CD4-positive, alpha-beta T cell treated with Interleukin-15 for 1 hour (primary cell): Measurements from ENCODE around the gene CADM2.

Experiments
- DNase-seq: peaks from one replicate; pipeline ENCODE4 v3.0.0-alpha.2; 2020

The CADM2 gene

DNA sequence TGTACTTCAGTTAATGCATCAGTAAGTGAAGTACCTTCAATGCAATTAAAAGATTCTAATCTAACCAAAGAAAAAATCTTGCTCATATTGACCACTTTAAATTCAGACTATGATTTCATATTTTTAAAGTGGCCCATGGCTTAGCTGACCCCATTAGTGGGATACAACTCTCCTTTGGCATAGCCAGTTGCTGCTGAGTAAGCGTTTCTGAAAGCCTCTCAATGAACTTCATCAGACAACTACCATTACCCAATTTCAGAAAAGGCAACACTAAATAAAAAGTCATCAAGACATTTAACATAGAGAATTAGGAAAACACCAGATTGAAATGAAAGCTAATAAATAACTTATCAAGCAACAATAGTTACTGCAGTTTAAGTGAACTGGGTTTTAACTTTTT is 27.0 kb downstream of the CADM2 start:
- no peak for DNase-seq

DNA sequence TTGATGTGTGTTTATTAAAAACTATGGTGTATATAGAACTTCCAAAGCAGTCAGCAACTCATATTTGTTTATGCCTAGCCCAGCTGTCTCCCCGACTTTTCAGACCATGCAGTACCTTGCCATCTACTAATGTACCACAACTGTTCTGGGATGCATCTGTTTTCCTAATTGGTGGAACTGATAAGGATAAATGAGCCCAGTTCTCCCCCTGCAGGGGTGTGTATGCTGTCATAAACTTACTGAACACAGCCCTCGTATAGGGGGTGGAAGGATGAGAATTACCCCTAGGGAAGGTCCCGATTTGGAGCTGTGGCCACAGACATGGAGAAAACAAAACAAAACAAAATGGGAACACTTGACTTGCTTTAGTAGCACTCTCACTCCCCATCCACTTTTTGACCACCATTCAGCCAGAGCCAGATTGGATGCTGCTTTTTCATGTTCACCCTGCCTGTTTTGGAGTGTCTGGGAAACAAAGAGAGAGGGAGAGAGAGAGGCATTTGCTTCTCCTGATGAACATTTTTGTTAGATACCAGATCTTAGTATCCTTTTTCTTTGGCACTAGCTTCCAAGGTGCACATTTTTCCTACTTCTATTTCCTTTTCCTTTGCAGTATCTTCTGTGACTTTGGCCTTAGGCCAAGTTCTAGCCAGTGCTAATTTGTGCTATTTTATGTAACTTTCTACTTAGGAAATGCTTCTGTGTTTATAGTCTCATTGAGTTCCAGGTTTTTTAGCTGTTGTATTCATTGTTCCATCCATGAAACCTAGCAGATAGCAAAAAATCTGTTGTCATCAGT is 29.1 kb downstream of the CADM2 start:
- no peak for DNase-seq

DNA sequence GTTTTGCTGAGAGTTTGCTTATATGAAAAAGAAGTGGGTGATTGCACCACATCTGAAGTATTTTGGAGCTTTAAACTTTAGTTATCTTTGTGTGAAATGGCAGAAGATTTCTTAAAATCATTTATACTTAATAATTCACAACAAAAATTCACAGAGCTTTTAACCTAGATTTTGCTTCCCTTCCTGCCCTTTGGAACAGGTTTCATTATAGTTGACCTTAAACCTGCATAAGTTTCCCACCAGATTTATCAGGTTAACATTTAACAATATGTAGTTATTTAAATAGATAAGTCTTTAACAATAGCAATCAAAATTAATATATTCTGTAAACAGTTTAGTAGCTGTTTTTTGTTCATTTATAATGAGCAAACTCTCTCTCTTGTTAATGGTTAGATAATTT is 30.3 kb downstream of the CADM2 start:
- DNase-seq = no peak

DNA sequence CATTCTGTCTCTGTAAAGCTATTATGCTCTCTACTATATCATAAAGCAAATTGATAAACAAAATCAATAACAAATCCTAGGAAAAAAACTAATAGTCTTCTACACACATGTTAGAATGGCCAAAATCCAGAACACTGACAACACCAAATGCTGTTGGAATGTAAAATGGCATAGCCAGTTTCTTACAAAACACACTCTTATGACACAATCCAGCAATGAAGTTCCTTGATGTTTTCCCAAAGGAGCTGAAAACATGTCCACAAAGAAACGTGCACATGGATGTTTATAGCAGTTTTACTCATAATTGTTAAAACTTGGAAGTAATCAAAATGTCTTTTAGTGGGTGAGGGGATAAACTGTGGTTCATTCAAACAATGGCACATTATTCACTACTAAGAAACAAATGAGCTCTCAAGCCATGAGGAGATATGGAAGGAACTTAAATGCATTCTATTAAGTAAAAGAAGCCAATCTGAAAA is 32.7 kb downstream of the CADM2 start:
- no peak for DNase-seq

DNA sequence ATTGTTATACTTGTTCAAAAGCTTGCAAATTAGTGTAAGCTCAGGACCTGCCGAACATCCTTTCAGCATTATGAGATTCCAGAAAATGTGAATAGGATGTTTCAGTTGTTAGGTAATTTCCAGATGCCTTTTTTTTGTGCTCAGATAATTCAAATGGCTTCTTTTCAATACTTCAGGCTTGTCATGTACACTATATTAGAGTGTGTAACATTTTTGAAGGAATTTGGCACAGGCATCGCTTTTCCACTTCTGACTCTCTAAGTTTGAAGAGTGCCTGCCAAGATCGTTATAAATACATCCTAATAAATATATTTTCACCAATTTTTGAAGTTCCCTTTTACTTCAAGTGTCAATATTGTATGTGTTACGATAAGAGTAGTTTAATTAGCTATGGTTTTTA is 35.2 kb downstream of the CADM2 start:
- no peak for DNase-seq

DNA sequence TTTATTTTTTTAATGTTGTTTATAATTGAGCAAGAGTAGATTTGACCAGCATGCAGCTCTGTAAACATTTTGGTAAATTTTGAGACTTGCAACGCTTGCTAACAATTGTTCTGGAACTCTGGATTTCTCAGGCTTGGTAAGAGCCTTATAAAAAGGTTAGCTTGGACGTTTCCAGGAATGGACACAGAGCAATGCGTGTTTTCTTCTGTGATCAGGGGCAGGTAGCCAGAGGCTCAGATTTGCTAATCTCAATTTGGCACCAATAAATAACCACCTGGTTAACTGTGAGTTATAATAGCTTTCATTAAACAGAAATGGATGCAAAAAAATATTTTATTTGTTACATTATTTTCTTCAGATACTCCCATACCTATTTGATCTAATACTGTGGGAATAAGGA is 39.8 kb downstream of the CADM2 start:
- DNase-seq = no peak

DNA sequence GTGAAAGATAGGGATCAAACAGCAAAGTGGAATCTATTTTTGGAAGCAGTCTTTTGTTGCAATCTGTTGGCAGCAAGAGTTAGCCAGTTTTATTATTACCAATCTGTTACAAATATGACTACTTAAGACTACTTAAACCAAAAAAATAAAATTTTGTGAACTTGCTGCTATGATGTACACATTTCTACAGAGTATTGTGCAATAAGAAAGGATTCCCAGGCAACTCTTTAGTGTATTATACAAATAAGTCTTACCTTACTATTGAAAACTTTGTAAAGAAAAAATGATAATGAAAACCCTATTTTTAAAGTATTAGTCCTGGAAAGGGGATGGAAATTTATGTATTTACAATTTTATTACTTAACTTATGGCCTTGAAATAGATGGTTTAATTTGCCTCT is 44.7 kb downstream of the CADM2 start:
- no peak for DNase-seq

DNA sequence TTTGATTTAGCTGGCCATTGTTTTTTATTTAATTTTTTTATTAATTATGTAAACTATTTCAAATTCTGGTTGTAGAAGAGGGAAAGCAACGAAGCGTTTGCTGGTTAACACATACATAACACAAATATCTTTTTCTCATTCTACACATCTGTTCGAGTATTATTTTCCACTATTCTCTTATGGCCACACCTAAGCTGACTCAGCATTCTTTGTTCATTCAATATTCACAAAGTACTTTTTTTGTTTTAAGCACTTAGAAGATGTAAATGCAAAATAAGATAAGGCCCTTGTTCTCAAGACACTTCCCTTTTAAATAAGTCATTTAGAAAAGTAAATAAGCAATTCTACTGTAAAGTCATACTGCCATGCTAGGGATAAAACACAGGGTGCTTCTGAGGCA is 45.4 kb downstream of the CADM2 start:
- DNase-seq = no peak

DNA sequence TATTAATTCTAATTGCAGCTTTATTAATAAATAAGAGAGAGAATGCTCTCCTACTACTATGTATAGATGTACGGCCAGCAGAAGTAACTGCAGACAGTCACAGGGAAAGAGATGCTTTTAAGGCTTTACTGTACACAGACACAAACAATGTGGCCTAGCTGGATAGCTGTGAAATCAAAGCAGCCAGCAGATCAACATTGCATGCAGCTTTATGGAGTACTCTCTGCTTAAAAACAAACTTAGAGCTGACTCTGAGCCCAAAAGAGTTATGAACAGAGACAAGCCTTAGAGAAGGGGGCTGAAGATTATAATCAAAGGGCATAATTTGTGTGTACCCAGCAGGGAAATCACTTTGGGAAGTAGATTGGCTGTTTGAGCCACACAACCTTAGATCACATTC is 47.2 kb downstream of the CADM2 start:
- no peak for DNase-seq

DNA sequence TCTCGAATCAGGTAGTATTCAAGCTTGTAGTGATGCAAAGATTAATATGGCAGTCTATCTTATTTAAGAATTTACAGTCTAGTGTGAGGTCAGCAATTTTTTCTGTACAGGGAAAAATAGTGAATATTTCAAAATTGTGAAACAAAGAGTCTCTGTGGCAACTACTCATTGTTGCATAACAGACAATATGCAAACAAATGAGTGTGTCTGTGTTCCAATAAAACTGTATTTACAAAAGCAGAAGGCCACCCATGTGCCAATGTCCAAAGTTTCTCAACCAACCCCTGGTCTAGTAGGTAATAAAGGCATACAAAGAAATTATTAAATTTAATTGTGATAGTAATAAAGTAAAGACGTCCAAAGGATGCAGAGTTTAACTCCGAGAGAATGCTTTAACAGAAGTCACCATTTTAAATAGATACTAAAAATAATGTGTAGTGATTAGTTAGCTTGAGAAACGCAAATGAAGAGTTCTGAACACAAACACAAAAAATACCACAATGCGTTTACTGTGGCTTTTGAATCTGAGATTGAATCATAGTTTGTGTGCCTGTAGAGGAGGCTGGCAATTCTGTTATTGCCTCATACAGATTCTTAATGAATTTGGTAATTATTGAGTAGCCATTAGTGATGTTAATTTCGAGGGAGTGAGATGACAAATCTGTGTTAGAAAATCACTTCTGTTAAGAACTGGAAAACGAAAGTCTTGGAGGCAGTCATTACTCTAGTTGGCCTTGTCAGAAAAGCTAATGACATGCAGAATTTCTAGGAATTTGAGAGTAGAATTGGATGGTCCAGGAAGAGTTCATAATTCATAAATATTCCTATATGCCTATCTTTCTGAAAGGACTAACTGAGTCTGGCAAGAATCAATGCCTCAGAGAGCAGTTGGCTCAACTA is 48.7 kb downstream of the CADM2 start:
- no peak for DNase-seq

DNA sequence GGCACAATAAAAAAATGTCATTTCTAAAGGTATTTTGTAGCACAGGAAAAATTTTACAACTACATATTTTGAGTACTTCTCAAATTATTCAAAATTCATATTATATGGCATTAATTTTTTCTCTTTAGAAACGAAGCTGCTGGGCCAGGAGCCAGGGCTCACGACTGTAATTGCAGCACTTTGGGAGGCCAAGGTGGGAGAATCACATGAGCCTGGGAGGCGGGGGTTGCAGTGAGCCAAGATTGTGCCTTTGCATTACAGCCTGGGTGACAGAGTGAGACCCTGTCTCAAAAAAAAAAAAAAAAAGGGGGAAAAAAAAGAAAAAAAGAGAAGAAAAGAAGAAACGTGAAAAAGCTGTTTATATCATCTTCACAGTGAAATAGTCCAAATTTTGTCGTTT is 62.0 kb downstream of the CADM2 start:
- DNase-seq = no peak

DNA sequence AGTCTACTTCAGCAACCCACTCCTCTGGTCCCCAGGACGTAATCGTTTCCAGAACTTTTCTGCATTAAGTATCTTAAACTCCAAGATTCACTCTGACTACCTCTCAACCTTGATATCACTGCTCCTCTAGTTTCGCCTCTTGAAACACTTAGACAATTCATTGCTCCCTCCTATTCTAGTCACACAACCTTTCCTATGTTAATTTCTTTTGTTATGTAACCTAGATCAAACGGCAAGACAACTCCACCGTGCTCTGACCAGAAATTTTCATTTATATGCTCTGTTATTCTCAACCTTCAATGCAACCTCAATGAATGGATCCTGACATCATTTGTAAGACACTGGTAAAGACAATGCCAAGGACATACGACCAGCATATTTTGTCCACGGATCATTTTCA is 71.3 kb downstream of the CADM2 start:
- no peak for DNase-seq

DNA sequence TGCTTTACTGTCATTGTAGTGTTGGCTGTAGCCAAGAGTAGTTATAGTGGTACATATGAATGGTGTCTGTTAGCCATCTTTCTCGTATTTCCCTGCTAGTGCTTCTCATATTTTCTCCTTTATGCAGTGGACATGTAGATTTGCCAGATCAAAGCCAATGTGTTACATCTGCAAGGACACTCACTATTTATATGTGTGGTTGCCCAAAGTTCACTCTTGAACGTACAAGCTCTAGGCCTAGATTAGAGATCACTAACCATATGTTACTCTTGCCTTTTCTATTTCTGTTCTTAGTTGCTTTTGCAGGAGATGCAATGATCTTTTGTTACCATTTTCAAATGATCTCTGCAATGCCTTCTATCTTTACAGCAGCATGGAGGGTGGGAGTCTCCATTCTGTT is 78.4 kb downstream of the CADM2 start:
- DNase-seq = no peak

DNA sequence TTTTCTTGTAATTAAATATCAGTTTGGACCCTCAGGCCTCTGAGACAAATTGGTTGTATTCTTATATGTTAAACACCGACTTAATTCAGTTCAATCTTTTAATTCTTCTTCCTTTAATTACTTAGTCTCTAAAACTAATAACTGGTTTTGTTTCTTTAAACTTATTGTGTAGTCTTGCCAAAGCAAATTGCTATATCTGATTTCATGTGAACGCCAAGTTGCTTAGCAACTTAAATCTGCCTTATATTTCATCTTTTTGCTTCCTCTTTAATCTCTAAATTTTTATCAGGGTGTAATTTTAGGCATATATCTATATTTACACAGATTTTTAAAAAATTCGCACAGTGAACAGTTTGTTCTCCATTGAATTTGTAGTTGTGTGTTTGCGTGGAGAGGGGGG is 82.2 kb downstream of the CADM2 start:
- DNase-seq = no peak

DNA sequence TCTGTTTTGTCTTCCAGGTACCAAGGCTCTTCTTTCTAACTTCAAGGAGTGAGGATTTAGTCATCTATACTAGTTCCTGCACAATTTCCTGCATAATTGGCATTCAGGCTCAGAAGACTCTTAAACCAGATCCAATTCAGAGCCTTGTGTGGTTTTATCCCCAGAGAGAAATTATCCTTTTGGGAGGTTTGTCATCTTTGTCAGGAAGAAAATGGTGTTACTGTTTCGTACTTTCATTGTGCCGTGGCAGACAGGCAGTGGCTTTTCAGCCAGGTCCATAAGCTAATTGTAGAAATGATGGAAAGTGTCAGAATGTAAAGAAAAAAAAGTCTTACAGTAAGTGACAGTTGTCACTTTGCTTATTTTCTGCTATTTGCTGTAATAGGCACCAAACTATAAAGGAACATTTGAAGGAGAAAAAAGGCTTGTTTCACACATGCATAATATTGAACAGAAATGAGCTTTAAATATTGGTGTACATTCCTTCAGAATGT is 82.8 kb downstream of the CADM2 start:
- no peak for DNase-seq

DNA sequence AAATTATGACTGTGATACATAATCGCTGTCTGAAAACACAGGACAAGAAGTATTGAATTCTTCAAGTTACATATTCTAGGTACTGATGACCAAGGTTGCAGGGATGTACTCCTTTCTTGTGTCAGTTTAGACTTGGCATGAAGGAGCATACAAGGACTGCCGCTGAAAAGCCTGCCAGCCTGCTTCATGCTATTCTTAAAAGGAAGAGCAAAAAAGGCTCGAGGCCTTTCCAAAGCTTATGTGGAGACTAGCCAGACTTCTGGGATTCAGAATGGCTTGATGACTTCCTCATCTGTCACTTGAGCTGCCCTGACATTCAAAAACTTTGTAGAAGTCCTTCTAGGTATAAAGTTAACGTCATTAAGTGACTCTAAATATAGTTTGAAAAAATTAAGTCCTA is 92.0 kb downstream of the CADM2 start:
- no peak for DNase-seq

DNA sequence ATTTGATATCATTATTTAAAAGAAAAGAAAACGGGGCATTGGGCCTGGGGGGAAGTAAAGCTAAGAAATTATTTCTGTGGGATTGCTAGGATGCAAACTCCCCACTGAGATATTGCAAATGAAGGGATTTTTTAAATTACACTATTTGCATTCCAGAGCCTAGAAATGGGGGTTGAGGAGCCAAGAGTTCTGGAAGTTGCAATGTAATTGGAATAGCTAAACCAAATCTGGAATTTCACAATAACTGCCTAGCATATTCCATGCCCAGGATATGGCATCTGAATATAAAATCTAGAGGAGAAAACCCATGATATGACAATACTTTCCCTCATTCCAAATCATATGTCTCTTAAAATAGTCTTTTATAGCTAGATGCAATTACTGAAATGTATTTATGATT is 93.0 kb downstream of the CADM2 start:
- no peak for DNase-seq

DNA sequence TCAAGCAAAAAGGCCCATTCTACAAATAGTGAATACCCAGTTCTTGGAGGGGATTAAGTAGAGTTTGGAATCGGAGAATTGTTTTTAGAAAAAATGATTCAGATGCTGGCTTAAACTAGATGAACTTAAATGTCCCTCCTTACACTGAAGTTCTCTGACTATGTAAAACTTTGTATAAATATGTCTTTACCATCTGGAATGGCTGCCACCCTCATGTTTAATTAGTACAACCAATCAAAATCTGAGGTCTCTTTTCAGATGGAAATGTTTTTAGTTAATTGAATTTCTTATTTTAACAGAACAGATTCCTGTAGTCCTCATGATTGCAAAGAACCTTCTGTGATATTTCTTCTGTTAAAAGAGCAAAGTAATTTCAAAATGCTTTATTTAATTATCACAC is 94.8 kb downstream of the CADM2 start:
- no peak for DNase-seq

DNA sequence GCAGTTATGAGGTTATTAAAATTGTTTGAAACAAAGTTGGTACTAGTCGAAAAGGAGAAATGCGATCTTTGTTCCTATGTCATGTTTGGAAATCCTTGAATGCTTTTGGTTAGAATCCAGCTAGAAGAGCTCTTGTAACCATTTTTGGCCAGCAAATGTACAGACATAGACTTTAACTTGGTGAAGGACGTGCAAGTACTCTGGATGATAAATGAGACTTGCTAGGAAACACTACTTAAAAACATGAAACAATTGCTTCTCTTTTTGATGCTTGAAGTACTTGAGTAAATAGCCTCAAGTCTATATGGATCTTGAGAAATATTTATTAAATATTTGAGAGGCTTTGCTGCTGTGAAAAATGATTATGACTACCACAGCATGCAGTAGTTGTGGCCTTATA is 95.8 kb downstream of the CADM2 start:
- DNase-seq = no peak

DNA sequence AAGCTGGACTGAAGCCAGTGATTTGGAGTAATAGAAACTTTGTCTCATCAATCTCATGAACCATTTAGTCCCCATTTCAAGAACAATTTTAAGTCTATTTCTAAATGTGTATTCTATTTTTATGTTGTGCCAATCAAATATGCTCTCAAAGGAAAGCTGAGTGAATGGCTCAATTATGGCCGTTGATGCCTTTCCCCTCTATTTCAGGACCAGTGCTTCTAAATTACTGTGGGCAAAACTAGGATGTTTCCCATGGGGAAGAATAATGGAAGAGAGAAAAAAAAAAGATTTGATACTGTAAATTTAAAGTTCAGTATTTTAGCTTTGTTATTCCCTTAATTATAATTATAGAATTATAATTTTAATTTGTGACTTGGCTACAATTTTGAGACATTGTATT is 110.1 kb downstream of the CADM2 start:
- no peak for DNase-seq

DNA sequence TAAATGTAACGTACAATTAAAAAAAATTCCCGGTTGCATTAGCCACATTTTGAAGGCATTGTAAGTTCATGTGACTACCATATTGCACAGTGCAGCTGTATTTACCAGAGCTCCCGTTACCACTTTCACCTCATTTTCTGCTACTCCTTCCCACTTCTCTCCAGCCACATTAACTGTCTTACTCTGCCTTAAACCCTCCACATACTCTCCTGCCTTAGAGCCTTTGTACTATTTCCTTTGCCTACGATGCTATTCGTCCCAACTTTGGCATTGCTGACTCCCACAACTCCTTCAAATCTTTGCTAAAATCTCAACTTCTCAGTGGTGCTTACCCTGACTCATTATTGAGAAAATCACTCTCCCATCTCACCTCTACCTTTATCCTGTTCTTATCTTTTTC is 115.2 kb downstream of the CADM2 start:
- no peak for DNase-seq

DNA sequence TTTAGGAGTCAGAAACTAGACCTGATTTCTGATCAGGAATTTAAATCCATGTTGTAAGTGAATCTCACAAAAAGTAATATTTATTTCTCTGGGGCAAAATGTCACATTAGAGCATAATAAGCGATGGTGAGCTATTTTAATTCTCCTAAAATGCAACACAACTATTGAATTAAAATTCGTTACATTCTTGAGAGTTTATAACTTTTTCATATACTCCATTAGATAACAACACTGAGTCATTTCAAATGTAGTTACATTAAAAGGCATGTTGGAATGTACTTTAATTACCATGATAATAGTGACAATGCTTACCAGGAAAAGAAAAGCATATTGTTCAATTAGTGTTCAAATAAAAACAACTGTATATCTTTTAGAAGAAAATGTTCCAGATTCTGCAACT is 116.9 kb downstream of the CADM2 start:
- DNase-seq = no peak

DNA sequence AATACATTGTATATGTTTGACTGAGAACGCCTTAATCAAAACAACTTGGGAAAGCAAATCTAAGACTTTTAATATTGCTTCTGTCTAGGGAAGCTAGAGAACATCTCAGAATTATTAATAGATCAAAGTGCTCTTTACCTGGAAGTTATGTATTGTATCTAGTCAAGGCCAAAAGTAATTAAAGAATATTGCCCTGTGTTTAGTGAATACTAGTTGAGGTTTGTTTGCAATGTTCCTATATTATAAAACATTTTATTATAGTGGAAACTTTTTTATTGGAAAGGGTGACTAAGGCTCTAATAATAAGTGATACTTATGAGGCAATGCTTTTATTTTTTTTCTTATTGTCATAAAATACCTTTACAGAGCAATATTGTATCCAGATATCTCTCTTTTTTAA is 118.2 kb downstream of the CADM2 start:
- DNase-seq = no peak
